Liver (tissue), 3 donors: ENCODE data around the gene SLX4IP.

Experiments used
- FOXA2 ChIP-seq: IDR thresholded peaks from 2 replicates; pipeline ENCODE4 v1.6.1; 2016; ENCODE audit warnings: antibody characterized with exemption
- JUND ChIP-seq, 2 donors: IDR thresholded peaks; 2 replicates each; pipeline ENCODE4 v1.6.1; 2016; ENCODE audit warnings: antibody characterized with exemption in 2 of 2
- SP1 ChIP-seq: IDR thresholded peaks from 2 replicates; pipeline ENCODE4 v1.6.1; 2018; ENCODE audit warnings: antibody characterized with exemption, mild to moderate bottlenecking
- YY1 ChIP-seq: IDR thresholded peaks from 2 replicates; pipeline ENCODE4 v1.6.1; 2016; ENCODE audit warnings: antibody characterized with exemption, mild to moderate bottlenecking
- TF ChIP-seq, protein P1 (sequence below): fragments of 150-350 bp; IDR thresholded peaks from 2 replicates; pipeline ENCODE4 v1.5.1; 2017; ENCODE audit warnings: improper control_type of control experiment, low read depth, low read length; ENCODE audit not compliant: missing input control
- TF ChIP-seq, protein P2 (sequence below): IDR thresholded peaks from 2 replicates; pipeline ENCODE4 v1.6.1; 2016; ENCODE audit warnings: antibody characterized with exemption, mild to moderate bottlenecking
- TF ChIP-seq, protein P3 (sequence below): IDR thresholded peaks from 2 replicates; pipeline ENCODE4 v1.6.1; 2016; ENCODE audit warnings: antibody characterized with exemption
- TF ChIP-seq, protein P4 (sequence below): IDR thresholded peaks from 2 replicates; pipeline ENCODE4 v1.6.1; 2016; ENCODE audit warnings: antibody characterized with exemption
- donor health status: healthy.
- donor health status: healthy.

DNA sequence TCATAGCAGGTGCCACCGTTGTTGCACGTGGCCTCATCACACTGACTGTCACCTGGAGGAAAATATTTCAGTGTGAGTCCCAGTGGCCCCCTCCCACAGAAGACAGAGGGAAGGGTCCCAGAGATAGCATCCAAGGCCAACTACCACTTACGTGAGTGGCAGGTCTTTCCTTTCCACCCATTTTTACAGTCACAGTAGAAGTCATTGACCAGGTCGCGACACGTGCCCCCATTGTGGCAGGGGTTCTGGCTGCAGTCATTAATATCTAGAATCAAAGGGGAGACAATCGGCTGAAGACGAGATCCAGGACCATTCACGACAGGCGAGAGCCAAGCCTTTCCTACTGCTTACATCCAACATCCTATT lies 210.1 kb downstream of the SLX4IP start:
- TF ChIP-seq, protein P1, sequence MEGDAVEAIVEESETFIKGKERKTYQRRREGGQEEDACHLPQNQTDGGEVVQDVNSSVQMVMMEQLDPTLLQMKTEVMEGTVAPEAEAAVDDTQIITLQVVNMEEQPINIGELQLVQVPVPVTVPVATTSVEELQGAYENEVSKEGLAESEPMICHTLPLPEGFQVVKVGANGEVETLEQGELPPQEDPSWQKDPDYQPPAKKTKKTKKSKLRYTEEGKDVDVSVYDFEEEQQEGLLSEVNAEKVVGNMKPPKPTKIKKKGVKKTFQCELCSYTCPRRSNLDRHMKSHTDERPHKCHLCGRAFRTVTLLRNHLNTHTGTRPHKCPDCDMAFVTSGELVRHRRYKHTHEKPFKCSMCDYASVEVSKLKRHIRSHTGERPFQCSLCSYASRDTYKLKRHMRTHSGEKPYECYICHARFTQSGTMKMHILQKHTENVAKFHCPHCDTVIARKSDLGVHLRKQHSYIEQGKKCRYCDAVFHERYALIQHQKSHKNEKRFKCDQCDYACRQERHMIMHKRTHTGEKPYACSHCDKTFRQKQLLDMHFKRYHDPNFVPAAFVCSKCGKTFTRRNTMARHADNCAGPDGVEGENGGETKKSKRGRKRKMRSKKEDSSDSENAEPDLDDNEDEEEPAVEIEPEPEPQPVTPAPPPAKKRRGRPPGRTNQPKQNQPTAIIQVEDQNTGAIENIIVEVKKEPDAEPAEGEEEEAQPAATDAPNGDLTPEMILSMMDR: no peak
- no peak for TF ChIP-seq SP1
- no peak for TF ChIP-seq FOXA2
- TF ChIP-seq, protein P2, sequence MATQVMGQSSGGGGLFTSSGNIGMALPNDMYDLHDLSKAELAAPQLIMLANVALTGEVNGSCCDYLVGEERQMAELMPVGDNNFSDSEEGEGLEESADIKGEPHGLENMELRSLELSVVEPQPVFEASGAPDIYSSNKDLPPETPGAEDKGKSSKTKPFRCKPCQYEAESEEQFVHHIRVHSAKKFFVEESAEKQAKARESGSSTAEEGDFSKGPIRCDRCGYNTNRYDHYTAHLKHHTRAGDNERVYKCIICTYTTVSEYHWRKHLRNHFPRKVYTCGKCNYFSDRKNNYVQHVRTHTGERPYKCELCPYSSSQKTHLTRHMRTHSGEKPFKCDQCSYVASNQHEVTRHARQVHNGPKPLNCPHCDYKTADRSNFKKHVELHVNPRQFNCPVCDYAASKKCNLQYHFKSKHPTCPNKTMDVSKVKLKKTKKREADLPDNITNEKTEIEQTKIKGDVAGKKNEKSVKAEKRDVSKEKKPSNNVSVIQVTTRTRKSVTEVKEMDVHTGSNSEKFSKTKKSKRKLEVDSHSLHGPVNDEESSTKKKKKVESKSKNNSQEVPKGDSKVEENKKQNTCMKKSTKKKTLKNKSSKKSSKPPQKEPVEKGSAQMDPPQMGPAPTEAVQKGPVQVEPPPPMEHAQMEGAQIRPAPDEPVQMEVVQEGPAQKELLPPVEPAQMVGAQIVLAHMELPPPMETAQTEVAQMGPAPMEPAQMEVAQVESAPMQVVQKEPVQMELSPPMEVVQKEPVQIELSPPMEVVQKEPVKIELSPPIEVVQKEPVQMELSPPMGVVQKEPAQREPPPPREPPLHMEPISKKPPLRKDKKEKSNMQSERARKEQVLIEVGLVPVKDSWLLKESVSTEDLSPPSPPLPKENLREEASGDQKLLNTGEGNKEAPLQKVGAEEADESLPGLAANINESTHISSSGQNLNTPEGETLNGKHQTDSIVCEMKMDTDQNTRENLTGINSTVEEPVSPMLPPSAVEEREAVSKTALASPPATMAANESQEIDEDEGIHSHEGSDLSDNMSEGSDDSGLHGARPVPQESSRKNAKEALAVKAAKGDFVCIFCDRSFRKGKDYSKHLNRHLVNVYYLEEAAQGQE: no peak
- TF ChIP-seq, protein P3, sequence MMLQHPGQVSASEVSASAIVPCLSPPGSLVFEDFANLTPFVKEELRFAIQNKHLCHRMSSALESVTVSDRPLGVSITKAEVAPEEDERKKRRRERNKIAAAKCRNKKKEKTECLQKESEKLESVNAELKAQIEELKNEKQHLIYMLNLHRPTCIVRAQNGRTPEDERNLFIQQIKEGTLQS: no peak
- TF ChIP-seq YY1: no peak
- TF ChIP-seq JUND (IDR thresholded peaks at IDR 0.05): no peak
- TF ChIP-seq, protein P4, sequence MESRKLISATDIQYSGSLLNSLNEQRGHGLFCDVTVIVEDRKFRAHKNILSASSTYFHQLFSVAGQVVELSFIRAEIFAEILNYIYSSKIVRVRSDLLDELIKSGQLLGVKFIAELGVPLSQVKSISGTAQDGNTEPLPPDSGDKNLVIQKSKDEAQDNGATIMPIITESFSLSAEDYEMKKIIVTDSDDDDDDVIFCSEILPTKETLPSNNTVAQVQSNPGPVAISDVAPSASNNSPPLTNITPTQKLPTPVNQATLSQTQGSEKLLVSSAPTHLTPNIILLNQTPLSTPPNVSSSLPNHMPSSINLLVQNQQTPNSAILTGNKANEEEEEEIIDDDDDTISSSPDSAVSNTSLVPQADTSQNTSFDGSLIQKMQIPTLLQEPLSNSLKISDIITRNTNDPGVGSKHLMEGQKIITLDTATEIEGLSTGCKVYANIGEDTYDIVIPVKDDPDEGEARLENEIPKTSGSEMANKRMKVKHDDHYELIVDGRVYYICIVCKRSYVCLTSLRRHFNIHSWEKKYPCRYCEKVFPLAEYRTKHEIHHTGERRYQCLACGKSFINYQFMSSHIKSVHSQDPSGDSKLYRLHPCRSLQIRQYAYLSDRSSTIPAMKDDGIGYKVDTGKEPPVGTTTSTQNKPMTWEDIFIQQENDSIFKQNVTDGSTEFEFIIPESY: no peak
